IgD-negative memory B cell (primary cell): ENCODE results near the gene MRPS18B. TPM values are rescaled to one million over a fixed set of nuclear protein-coding genes. Genes with fewer than 3 reads are reported as not detected.
A peak's percentile ranks its signal among the peaks of the same experiment; 100 is the strongest.
"Not testable (repeated sequence)": the region's sequence is repeated elsewhere in the genome, so short reads cannot be mapped to it uniquely, and the experiment has no call there.

Source experiments
- H3K27ac Mint-ChIP-seq, 3 donors: one replicate each; pipeline ENCODE4 v1.8.0; 2020 to 2022; ENCODE audit warnings: mild to moderate bottlenecking in 3 of 3, mixed read lengths in 3 of 3, moderate library complexity in 1 of 3
- H3K27me3 Mint-ChIP-seq: one replicate; pipeline ENCODE4 v1.8.0; 2021; ENCODE audit warnings: mixed read lengths
- H3K36me3 Mint-ChIP-seq: one replicate; pipeline ENCODE4 v1.8.0; 2020; ENCODE audit warnings: mild to moderate bottlenecking, mixed read lengths
- H3K4me1 Mint-ChIP-seq, 3 donors: one replicate each; pipeline ENCODE4 v1.8.0; 2020 to 2022; ENCODE audit warnings: mixed read lengths in 3 of 3, mild to moderate bottlenecking in 1 of 3
- H3K4me3 Mint-ChIP-seq, 4 donors: one replicate each; pipeline ENCODE4 v1.8.0; 2020 to 2022; ENCODE audit warnings: mild to moderate bottlenecking in 4 of 4, mixed read lengths in 4 of 4, moderate library complexity in 3 of 4
- H3K9me3 Mint-ChIP-seq, 3 donors: one replicate each; pipeline ENCODE4 v1.8.0; 2020 to 2021; ENCODE audit warnings: mixed read lengths in 3 of 3, mild to moderate bottlenecking in 1 of 3
- polyA plus RNA-seq: library from polyadenylated mRNA; unstranded; fragments of 300-500 nt; fragmentation: Illumina TruSeq; gene quantifications from one replicate; pipeline ENCODE4 v1.2.3, GENCODE V29; 2021

The MRPS18B gene
- polyA plus RNA-seq, 1 donor from 2014 or later = 146 TPM

DNA sequence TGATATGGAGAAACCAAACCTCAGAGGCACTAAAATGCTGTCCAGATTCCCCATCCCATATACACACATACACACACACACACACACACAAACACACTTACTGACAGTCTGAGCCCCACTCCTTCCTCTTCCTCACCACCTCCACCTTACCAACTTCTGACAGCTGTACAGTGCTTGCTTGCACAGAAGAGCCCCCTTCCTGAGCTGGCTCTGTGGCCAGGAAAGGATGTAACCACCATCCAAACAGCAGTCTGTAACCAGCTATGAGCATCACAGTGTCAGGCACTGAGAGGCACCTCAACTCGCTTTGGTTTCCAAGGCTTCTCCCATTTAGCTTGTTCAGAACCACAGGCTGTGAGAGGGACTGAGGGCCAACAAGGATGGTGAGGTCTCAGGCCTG is 23.4 kb downstream of the MRPS18B start:
- Mint-ChIP-seq H3K9me3 (no peaks in the 10 kb centered on the region), H3K27me3 (no peaks in the 10 kb centered on the region), H3K27ac (no peak overlapping the region), H3K4me3 (no peak overlapping the region), H3K4me1 (peaks cover 0 to 5% (median 1%) of the 10 kb centered on the region in 3 donors), H3K36me3 (no peaks in the 10 kb centered on the region)

DNA sequence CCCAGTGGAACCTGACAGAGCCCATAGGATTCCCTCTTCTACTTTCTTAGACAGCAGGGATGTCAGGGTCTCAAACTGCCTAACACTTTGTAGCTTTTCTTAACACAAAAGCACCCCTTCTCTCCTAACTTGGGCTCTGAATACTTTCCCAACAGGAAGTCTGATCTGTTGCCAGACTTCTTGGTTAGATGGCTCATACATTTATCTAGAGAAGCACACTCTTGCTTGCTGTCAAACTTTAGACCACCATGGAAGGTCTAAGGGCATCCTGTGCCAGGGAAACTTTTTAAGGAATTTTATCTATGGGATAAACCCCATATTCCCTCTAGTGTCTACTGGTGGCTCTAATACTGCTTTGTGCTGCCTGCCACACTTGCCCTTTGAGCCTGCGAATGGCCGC is 26.0 kb downstream of the MRPS18B start:
- Mint-ChIP-seq H3K36me3 (no peaks in the 10 kb centered on the region), H3K4me3 (no peak overlapping the region), H3K27me3 (no peaks in the 10 kb centered on the region), H3K9me3 (no peaks in the 10 kb centered on the region), H3K27ac (peak overlapping the region in 2 of 3 donors; percentile 47 to 57), H3K4me1 (peaks cover 5 to 16% (median 6%) of the 10 kb centered on the region in 3 donors)

DNA sequence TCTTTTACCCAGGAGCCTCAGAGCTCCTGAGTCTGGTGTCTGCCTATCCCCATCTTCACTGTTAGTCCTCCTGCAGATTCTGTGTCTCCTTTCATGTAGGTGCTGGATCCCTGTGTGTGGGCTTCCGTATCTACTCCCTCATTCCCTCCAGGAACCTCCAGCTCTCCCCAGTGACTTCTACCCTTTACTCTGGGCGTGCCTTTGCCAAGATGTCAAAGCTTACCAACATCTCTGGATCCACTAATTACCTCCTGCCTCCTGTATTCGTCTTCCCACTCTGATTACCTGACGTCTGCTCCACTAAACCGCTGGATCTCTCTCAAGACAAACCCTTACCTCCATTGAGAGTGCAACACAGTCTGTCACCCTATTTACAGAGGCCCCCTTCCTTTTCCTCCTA is 27.1 kb downstream of the MRPS18B start:
- Mint-ChIP-seq H3K27ac (peak overlapping the region in 1 of 3 donors; percentile 75), H3K4me3 (peak overlapping the region in 1 of 4 donors; percentile 18), H3K36me3 (no peaks in the 10 kb centered on the region), H3K4me1 (peaks cover 5 to 16% (median 6%) of the 10 kb centered on the region in 3 donors), H3K9me3 (no peaks in the 10 kb centered on the region), H3K27me3 (no peaks in the 10 kb centered on the region)

DNA sequence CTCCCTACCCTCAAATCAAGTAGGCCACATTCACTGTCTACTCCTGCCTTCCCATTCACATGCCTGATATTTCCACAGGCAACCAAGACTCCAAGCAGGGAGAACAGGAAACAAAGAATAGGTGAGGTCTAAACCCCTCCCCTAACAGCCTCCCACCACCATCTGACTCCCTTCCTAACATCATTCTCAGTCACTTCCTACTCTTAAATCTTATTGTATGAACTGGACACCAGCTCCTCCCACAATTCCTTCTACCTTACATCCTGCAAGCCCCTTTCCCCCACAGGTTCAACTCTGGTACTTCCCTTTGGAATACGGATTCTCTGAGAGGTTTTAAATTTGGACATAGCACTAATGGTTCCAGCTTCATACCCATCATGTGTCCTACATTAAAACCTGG is 28.3 kb downstream of the MRPS18B start:
- Mint-ChIP-seq H3K27me3 (no peaks in the 10 kb centered on the region), H3K27ac (peak overlapping the region in 2 of 3 donors; percentile 75 to 97), H3K36me3 (no peaks in the 10 kb centered on the region), H3K4me3 (peak overlapping the region in 2 of 4 donors; percentile 17 to 86), H3K4me1 (peaks cover 6 to 16% (median 6%) of the 10 kb centered on the region in 3 donors), H3K9me3 (no peaks in the 10 kb centered on the region)

DNA sequence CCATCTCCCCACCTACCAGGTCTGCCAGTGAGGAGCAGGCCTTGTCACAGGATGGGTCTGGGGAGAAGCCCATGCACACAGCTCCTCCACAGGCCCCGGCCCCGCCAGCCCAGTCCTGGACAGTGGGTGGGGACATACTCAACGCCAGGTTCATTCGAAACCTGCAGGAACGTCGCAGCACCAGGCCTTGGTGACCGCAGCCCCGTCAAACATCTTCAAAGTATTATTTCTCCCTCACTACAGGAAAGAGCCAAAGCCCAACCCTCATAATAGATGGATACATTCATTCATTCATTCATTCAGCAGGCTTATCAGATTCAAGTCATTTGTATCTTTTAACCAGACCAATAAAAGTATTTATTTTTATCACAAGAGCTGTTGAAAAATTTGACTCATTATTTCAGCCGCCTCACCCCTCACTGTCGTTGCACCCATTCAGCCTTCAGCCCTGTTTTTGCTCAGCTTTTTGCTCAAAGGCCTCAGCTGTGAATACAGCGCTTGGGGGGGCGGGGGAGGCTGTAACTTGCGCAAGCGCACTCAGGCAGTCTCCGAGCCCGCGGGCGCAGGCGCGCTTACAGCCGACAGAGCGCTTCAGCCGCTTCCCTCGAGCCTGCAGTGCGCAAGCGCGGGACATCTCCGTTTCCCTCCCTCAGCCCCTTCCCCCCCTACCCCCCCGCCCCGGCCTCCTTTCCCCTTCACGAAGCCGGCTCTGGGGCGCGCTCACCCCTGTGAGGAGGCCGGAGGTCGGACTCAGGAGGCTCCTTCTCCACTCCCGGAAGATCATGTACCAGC is 29.0 kb downstream of the MRPS18B start, which contains the start of gene C6orf136:
Gene C6orf136 (plus strand): TSS at position 684 of the 792 bp plus-strand sequence. CDS start 99 bp downstream, at position 783.
- Mint-ChIP-seq H3K36me3 (no peaks in the 10 kb centered on the region), H3K27ac (peak within 1 kb of the TSS; percentile 75 to 97 (median 95)), H3K4me3 (peak within 1 kb of the TSS; percentile 86 to 95 (median 92)), H3K4me1 (peaks cover 6 to 18% (median 9%) of the 10 kb centered on the region in 3 donors), H3K9me3 (no peaks in the 10 kb centered on the region), H3K27me3 (no peaks in the 10 kb centered on the region)

DNA sequence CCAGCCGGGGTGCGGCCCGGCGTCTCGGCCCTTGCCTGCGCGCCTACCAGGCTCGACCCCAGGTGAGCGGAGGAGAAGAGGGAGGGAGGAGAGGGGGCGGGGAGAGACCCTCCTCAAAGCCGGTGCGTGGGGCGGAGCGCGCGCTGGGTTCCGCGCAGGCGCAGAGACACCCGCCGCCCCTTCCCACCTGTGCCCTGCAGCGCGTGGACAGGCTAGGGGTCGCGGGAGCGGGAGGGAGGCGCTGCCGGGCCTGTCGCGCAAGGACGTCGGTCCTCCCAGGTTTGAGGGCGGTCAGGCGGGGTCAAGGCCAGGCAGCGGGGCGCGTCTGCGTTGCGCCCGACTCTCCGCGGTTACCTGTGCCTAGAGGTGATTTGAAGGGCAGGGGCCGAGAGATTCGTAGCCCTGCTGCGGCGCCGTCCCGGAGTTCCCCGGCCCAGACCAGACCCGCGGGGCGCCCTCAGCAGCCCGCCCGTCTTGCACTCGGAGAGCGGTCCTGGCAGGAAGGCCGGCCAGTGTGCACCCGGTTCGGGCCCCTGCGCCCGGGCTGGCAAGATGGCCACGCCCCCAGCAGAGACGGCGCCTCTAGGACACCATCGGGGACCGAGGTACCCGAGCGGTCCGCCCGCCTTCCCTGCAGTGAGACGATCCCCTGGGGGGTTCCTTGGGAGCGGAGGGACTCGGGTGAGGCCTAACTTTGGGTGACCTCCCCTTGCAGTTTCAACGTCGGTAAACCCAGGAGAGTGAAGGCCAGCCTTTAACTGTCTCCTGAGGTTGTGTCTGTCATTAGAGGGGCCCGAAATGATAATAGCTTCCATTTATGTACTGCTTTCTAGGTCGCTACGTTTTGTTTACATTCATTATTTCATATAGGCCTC is 29.8 kb downstream of the MRPS18B start:
- Mint-ChIP-seq H3K36me3 (no peaks in the 10 kb centered on the region), H3K9me3 (no peaks in the 10 kb centered on the region), H3K4me1 (peaks cover 6 to 18% (median 9%) of the 10 kb centered on the region in 3 donors), H3K4me3 (peak overlapping the region; percentile 86 to 95 (median 92)), H3K27ac (peak overlapping the region; percentile 75 to 97 (median 95)), H3K27me3 (no peaks in the 10 kb centered on the region)

DNA sequence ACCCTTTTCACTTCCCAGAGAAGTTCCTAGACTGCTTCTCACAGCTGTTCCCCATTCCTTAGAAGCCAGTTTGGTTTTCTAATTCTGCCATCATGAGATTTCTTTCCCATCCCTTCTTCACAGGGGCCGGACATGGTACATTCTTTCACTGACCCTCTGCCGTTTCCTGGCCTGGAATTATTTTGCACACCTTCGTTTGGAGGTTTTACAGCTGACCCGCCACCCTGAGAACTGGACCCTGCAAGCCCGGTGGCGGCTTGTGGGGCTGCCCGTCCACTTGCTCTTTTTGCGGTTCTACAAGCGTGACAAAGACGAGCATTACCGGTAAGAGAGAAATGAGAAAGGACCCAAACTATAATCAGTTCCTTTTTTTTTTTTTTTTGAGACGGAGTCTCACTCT is 33.5 kb downstream of the MRPS18B start:
- no peaks in the 10 kb centered on the region for H3K27me3 Mint-ChIP-seq
- H3K9me3 Mint-ChIP-seq = no peaks in the 10 kb centered on the region
- peaks cover 7 to 13% (median 13%) of the 10 kb centered on the region in 3 donors for H3K4me1 Mint-ChIP-seq
- no peaks in the 10 kb centered on the region for H3K36me3 Mint-ChIP-seq
- peak overlapping the region in 2 of 3 donors; percentile 76 to 83 for H3K27ac Mint-ChIP-seq
- H3K4me3 Mint-ChIP-seq = peak overlapping the region in 1 of 4 donors; percentile 70

DNA sequence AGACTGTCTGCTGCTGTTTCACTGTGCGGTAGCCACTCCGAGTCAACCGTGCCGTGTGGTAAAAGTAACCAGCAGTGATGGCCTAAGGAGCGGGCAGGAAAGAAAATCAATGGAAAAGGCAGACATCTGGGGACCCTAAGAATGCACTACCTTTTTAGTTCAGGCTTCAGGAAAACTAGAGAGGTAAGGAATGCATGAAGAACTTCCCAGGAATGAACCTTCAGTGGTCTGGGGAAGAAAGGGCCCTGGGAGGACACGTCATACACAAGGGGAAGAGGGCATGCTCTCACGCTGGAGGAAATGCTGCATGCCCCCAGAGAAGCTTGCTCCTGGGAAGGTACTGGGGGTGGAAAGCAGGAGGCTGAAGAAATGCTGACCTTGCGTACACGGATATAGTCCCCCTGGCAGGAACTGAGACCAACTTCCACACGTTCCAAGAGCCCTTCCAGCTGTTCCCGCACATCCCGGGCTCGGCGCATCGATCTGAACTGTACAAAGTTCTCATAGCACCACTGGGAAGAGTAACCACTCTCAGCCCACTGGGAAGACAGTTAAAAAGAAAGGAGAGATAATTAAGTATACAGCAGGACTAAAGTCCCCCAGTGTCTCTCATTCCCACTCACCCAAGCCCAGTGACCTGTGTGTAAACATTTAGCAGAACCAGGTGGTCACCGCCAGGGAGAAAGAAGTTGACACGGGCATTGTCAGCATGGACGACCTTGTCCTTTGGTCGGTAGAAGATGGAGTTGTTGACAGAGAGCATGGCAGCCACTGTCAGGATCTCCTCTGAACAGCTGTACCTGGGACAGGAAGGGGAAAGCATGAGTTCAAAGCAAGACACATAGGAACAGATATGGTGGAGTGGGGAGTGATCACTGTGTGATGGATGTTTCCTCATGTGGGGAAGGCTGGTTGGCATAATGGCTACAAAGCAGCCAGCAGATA is 37.4 kb downstream of the MRPS18B start:
- no peak overlapping the region for H3K4me3 Mint-ChIP-seq
- H3K27me3 Mint-ChIP-seq = no peaks in the 10 kb centered on the region
- no peak overlapping the region for H3K27ac Mint-ChIP-seq
- peaks cover 2 to 8% (median 6%) of the 10 kb centered on the region in 3 donors for H3K4me1 Mint-ChIP-seq
- no peaks in the 10 kb centered on the region for H3K9me3 Mint-ChIP-seq
- peaks cover 4% of the 10 kb centered on the region for H3K36me3 Mint-ChIP-seq

DNA sequence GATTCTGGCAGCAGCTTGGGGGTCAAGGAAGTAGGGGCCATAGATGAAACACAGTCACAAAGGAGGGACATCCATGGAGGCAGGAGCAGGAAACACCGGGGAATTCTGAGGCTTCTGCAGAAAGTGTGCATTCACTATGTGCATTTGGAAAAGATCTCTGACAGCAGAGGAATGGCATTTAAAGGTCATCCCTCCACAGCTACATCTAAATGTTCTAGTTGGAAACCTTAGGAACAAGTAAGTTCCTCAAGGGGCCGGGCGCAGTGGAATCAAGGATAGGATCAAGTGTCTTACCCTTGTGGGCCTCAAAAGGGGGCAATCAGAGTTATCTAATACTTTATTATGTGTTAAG is 38.1 kb downstream of the MRPS18B start:
- Mint-ChIP-seq H3K4me1 (peaks cover 2 to 8% (median 6%) of the 10 kb centered on the region in 3 donors), H3K9me3 (no peaks in the 10 kb centered on the region), H3K27ac (no peak overlapping the region)

DNA sequence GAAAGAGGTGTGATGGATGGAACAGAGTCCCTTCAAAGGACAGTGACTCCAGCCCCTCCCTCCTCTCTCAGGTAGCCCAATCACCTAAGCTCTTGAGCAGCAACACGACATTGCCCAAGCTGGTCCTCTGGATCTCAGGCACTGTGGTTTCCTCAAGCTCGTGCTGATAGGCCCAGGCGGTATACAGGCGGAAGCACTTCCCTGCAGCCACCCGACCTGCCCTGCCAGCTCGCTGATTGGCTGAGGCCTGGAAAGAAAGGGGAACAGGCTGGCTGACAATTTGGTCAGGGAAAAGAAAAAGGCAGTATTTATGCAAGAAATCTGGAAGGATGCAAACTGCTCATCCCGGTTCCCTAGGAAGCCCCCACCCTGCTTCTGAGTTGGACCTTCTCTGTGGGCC is 38.9 kb downstream of the MRPS18B start:
- Mint-ChIP-seq H3K36me3 (peaks cover 7% of the 10 kb centered on the region), H3K27me3 (no peaks in the 10 kb centered on the region), H3K27ac (no peak overlapping the region), H3K4me1 (peaks cover 0 to 8% (median 2%) of the 10 kb centered on the region in 3 donors), H3K9me3 (no peaks in the 10 kb centered on the region), H3K4me3 (no peak overlapping the region)

More for the DNA sequence above, 38.1 kb downstream of the MRPS18B start:
- no peak overlapping the region for H3K4me3 Mint-ChIP-seq
- H3K36me3 Mint-ChIP-seq = peaks cover 5% of the 10 kb centered on the region
- no peaks in the 10 kb centered on the region for H3K27me3 Mint-ChIP-seq

DNA sequence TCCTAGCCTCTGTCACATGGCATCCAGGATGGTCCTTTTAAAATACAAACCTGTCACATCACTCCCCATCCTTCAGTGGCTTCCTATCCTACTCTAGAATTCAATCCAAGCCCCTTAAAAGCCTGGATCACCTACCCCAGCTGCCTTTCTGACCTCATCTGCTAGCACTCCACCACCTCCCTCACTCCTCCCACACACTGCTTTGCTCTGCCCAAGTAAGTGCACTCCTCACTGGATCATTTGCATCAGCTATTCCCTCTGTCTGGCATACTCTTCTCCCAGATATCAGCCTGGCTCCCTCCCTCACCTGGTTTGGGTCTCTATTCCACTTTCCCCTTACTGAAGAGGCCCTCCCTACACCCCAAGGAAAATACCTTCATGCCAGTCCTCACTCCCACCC is 39.8 kb downstream of the MRPS18B start:
- Mint-ChIP-seq H3K27me3 (no peaks in the 10 kb centered on the region), H3K4me3 (no peak overlapping the region), H3K4me1 (peaks cover 0 to 8% (median 2%) of the 10 kb centered on the region in 3 donors), H3K9me3 (no peaks in the 10 kb centered on the region), H3K27ac (no peak overlapping the region), H3K36me3 (peaks cover 8% of the 10 kb centered on the region)

DNA sequence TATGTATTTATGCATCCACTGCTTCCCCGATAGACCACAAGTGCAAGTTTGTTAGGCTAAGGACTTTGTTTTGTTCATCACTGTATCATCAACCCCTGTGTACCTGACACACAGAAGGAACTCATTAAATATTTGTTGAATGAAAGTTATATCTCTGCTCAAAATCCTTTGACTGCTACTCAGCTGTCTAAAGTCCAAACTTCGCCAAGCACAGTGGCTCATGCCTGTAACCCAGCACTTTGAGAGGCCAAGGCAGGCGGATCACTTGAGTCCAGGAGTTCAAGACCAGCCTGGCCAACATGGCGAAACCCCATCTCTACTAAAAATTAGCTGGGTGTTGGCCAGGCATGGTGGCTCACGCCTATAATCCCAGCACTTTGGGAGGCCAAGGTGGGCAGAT is 40.3 kb downstream of the MRPS18B start:
- not testable (repeated sequence) for H3K4me1 Mint-ChIP-seq, H3K9me3 Mint-ChIP-seq, H3K36me3 Mint-ChIP-seq, H3K27me3 Mint-ChIP-seq, H3K4me3 Mint-ChIP-seq, H3K27ac Mint-ChIP-seq

DNA sequence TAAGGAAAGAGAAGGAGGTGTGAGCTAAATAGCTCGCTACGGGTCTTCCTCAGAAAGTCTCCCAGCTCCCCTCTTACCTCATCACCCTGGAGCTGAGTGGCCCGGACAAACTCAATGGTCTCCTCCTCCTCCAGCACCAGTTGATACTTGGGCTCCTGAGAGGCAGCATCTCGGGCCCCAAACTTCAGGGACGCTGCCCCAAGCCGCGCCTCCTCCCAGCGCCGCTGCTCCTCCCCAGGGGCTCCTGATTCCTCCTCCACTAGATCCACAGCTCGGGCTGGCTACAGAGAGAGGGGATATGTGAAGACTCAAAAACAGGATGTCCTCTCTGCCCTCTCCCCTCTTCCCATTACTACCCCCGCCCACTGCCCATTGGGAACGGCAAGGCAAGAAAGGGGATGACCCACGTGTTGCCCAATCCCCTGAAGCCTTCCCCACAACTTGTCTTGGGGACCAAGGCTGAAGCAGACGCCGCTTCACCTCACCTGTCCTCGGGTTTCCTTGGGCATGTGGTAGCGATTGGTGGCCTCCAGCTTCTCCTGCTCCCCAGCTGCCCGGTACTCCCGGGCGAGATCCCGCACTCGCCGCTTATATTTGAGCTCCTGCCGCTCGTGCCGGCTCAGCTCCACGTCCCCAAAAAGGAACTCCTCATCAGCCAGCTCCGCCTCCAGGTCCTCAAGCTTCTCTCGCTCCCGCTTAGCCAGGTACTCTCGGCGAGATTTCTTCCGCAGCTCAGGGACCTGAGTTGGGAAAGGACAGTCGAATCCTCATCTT is 47.5 kb downstream of the MRPS18B start:
- no peaks in the 10 kb centered on the region for H3K27me3 Mint-ChIP-seq
- H3K4me1 Mint-ChIP-seq = peaks cover 0 to 2% (median under 1%) of the 10 kb centered on the region in 3 donors
- peak overlapping the region in 1 of 4 donors; percentile 12 for H3K4me3 Mint-ChIP-seq
- peaks cover 7% of the 10 kb centered on the region for H3K36me3 Mint-ChIP-seq
- H3K9me3 Mint-ChIP-seq = no peaks in the 10 kb centered on the region
- H3K27ac Mint-ChIP-seq = no peak overlapping the region

DNA sequence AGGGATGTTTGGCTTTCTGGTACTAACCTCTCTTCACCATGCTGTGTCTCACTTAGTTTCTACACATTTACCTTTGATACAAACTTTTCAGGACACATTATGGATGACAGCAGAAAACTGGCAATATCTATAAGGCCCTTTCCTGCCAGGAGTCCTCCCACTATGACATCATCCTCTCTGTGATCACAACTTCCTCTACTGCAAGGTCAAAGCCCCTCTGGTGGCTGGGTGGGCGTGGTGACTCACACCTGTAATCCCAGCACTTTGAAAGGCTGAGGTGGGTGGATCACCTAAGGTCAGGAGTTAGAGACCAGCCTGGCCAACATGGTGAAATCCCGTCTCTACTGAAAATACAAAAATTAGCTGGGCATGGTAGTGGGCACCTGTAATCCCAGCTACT is 48.7 kb downstream of the MRPS18B start:
- H3K9me3 Mint-ChIP-seq, H3K27me3 Mint-ChIP-seq, H3K4me3 Mint-ChIP-seq, H3K36me3 Mint-ChIP-seq, H3K27ac Mint-ChIP-seq: not testable (repeated sequence)
- peaks cover 4 to 11% (median 5%) of the 10 kb centered on the region in 3 donors for H3K4me1 Mint-ChIP-seq
